SU-DHL-6 (cell line): Measurements from ENCODE around the gene COG5.

ENCODE experiments used
- H2AFZ ChIP-seq: fragments of 200-600 bp; sonication (generic); 2 replicates; pipeline ENCODE4 v1.6.1; 2014; ENCODE audit warnings: low read depth, mild to moderate bottlenecking, moderate library complexity, mixed read lengths, antibody characterized with exemption, low read length; ENCODE audit not compliant: severe bottlenecking
- H3F3A ChIP-seq: fragments of 200-600 bp; shearing (Covaris generic); 2 replicates; pipeline ENCODE4 v1.6.0; 2016; ENCODE audit warnings: antibody characterized with exemption, mild to moderate bottlenecking; ENCODE audit not compliant: insufficient read depth
- H3K27ac ChIP-seq: fragments of 200-600 bp; sonication (generic); 2 replicates; pipeline ENCODE4 v1.5.1; 2016; ENCODE audit warnings: low read depth, mild to moderate bottlenecking, low read length, moderate library complexity, mixed read lengths
- H3K27me3 ChIP-seq: fragments of 200-600 bp; sonication (generic), shearing (Covaris generic); 2 replicates; pipeline ENCODE4 v1.6.0; 2014; ENCODE audit warnings: mild to moderate bottlenecking, low read length
- H3K36me3 ChIP-seq: fragments of 200-600 bp; sonication (generic); 2 replicates; pipeline ENCODE4 v1.6.1; 2014; ENCODE audit warnings: mild to moderate bottlenecking, low read length, mixed read lengths
- H3K4me2 ChIP-seq: fragments of 300-600, 200-600 bp; shearing (Covaris generic), sonication (generic); 2 replicates; pipeline ENCODE4 v1.6.0; 2014; ENCODE audit warnings: low read length, low read depth, mild to moderate bottlenecking; ENCODE audit not compliant: poor library complexity, severe bottlenecking
- H3K4me3 ChIP-seq: fragments of 200-600 bp; sonication (generic); 2 replicates; pipeline ENCODE4 v1.5.1; 2014; ENCODE audit warnings: antibody characterized with exemption, low read length, mild to moderate bottlenecking, mixed read lengths; ENCODE audit not compliant: insufficient read depth, poor library complexity, severe bottlenecking
- H3K79me2 ChIP-seq: fragments of 200-600 bp; sonication (generic); 2 replicates; pipeline ENCODE4 v1.6.1; 2014; ENCODE audit warnings: mild to moderate bottlenecking, low read length, moderate library complexity; ENCODE audit not compliant: insufficient read depth
- H3K9ac ChIP-seq: fragments of 200-600 bp; sonication (generic); 2 replicates; pipeline ENCODE4 v1.7.0; 2014; ENCODE audit warnings: mild to moderate bottlenecking, low read length
- H3K9me2 ChIP-seq: fragments of 200-600 bp; sonication (generic); replicated peaks from 2 replicates; pipeline ENCODE4 v1.6.1; 2014; ENCODE audit warnings: low read length; ENCODE audit not compliant: insufficient read depth
- H3K9me3 ChIP-seq: fragments of 200-600 bp; sonication (generic); 2 replicates; pipeline ENCODE4 v1.6.1; 2014; ENCODE audit warnings: low read length, mixed read lengths; ENCODE audit not compliant: insufficient read depth
- H4K20me1 ChIP-seq: fragments of 200-600 bp; sonication (generic); 2 replicates; pipeline ENCODE4 v1.6.1; 2014; ENCODE audit warnings: low read depth, mild to moderate bottlenecking, antibody characterized with exemption, low read length, moderate library complexity, mixed read lengths
- CTCF ChIP-seq: fragments of 200-600 bp; sonication (generic); IDR thresholded peaks from one replicate; pipeline ENCODE4 v1.5.1; 2017; ENCODE audit warnings: antibody characterized with exemption, mild to moderate bottlenecking, low read length, moderate library complexity; ENCODE audit not compliant: insufficient read depth, poor library complexity, severe bottlenecking
- EZH2phosphoT487 ChIP-seq: fragments of 200-600 bp; sonication (generic), shearing (Covaris generic); conservative IDR thresholded peaks from 2 replicates; pipeline ENCODE4 v1.6.1; 2018; ENCODE audit warnings: mild to moderate bottlenecking, antibody characterized with exemption, low read length, moderate library complexity, mixed read lengths

The COG5 gene

GRCh38 chr7:107206136-107206535, 357.6 kb downstream of the COG5 start:
- H3K9ac ChIP-seq: no peak overlapping the region
- H3F3A ChIP-seq: no peaks in the 10 kb centered on the region
- H3K79me2 ChIP-seq: no peaks in the 10 kb centered on the region
- no peaks in the 10 kb centered on the region for H3K27me3 ChIP-seq
- H3K9me3 ChIP-seq: no peaks in the 10 kb centered on the region
- H3K9me2 ChIP-seq: no peaks in the 10 kb centered on the region
- no peak overlapping the region for H3K4me2 ChIP-seq
- H3K4me3 ChIP-seq: no peak overlapping the region
- H4K20me1 ChIP-seq: no peaks in the 10 kb centered on the region
- H2AFZ ChIP-seq: no peak overlapping the region
- TF ChIP-seq EZH2phosphoT487 (no peak), CTCF (no peak)
- no peaks in the 10 kb centered on the region for H3K36me3 ChIP-seq
- no peak overlapping the region for H3K27ac ChIP-seq

DNA sequence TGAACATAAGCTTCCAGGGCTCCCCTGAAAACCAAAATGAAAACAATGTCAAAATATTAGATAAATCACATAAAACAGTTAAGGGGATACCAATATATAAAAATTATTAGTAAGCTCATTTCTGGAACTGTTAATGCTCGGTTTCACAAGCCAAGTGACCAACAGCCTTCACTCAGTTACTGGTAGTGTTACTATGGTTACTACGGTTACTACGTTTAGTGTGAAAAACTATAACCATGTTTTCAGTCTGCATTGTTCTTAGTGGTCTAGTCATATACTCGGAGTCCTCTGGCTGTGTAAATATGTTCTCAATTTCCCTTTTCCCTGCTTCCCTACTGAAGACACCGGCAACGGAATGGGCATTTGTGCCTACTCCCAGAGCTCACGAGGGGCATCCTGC, 360.1 kb downstream of the COG5 start:
- no peak overlapping the region for H3K9ac ChIP-seq
- H3K27me3 ChIP-seq: no peaks in the 10 kb centered on the region
- no peaks in the 10 kb centered on the region for H3K9me2 ChIP-seq
- H3K36me3 ChIP-seq: no peaks in the 10 kb centered on the region
- TF ChIP-seq CTCF (no peak), EZH2phosphoT487 (no peak)
- H3K4me2 ChIP-seq: no peak overlapping the region
- H3K9me3 ChIP-seq: no peaks in the 10 kb centered on the region
- no peaks in the 10 kb centered on the region for H3K79me2 ChIP-seq
- H3K4me3 ChIP-seq: no peak overlapping the region
- no peak overlapping the region for H3K27ac ChIP-seq
- no peak overlapping the region for H2AFZ ChIP-seq
- H4K20me1 ChIP-seq: no peaks in the 10 kb centered on the region
- no peaks in the 10 kb centered on the region for H3F3A ChIP-seq

GRCh38 chr7:107201795-107202450, 361.8 kb downstream of the COG5 start:
- Histone ChIP-seq H2AFZ (no peak overlapping the region), H3K36me3 (no peaks in the 10 kb centered on the region), H3F3A (no peaks in the 10 kb centered on the region), H3K9me2 (no peaks in the 10 kb centered on the region), H3K4me2 (no peak overlapping the region), H3K9me3 (no peaks in the 10 kb centered on the region), H3K79me2 (no peaks in the 10 kb centered on the region), H3K27me3 (no peaks in the 10 kb centered on the region), H4K20me1 (no peaks in the 10 kb centered on the region), H3K27ac (no peak overlapping the region), H3K4me3 (no peak overlapping the region), H3K9ac (no peak overlapping the region)
- TF ChIP-seq EZH2phosphoT487 (no peak), CTCF (peak; percentile 63)
